NT2/D1 (cell line): ENCODE data around the gene SGCD.

ENCODE experiments used
- DNase-seq: peaks from one replicate; pipeline ENCODE4 v3.0.0-alpha.2; 2011; ENCODE audit warnings: low read depth, low spot score
- H3K27me3 ChIP-seq: 2 replicates; pipeline ENCODE4 v1.6.0; 2011; ENCODE audit warnings: mild to moderate bottlenecking; ENCODE audit not compliant: insufficient read length, insufficient read depth
- H3K36me3 ChIP-seq: 2 replicates; pipeline ENCODE4 v1.6.1; 2011; ENCODE audit warnings: mild to moderate bottlenecking, low read length, mixed read lengths; ENCODE audit not compliant: insufficient read depth, insufficient read length
- H3K4me1 ChIP-seq: 2 replicates; pipeline ENCODE4 v1.5.1; 2011; ENCODE audit not compliant: insufficient read depth, insufficient read length
- H3K4me3 ChIP-seq: 2 replicates; pipeline ENCODE4 v1.5.1; 2011; ENCODE audit warnings: low read depth; ENCODE audit not compliant: insufficient read length
- H3K9ac ChIP-seq: 2 replicates; pipeline ENCODE4 v1.6.0; 2011; ENCODE audit warnings: low read depth; ENCODE audit not compliant: insufficient read length
- H3K9me3 ChIP-seq: 2 replicates; pipeline ENCODE4 v1.5.1; 2011; ENCODE audit warnings: mild to moderate bottlenecking, low read length; ENCODE audit not compliant: insufficient read depth
- SUZ12 ChIP-seq: IDR thresholded peaks from 2 replicates; pipeline ENCODE4 v1.6.1; 2011; ENCODE audit not compliant: insufficient read length, insufficient read depth; ENCODE audit errors: extremely low read depth
- YY1 ChIP-seq: IDR thresholded peaks from 2 replicates; pipeline ENCODE4 v1.6.1; 2011; ENCODE audit not compliant: insufficient read length, insufficient read depth
- ZNF274 ChIP-seq: IDR thresholded peaks from 2 replicates; pipeline ENCODE4 v1.6.1; 2011; ENCODE audit warnings: mild to moderate bottlenecking, low read depth, low read length

SGCD gene

DNA sequence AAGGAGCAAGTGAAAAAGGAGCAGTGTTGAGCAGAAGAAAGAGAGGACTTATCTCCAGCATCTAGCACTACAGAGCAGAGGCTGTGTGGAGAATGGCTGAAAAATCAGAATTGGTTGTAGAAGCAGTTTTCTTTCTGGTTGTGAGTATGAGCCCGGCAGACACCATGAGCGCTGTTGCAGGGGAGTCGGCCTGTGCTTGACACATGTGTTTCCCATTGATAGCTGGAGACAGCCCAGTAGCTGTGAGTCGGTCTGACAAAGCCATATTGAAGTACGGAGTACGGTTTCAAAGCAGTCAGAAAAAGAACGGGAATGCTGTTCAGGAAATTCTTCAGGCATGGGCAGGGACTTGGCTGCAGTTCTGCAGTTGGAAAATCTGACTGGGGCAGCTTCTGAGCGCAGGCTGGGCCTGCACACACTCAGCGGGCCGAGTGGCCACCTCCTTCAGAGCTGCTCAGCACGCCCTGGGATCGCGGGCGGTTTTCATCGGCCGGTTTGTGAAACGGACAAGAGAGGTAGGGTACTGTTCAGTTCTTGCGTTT, at the start of gene SGCD:
Gene SGCD (plus strand): TSS at position 447 of the 542 bp plus-strand sequence.
- no peak within 1 kb of the TSS for H3K9ac ChIP-seq
- no peaks in the 10 kb centered on the region for H3K27me3 ChIP-seq
- no peaks in the 10 kb centered on the region for H3K36me3 ChIP-seq
- H3K4me1 ChIP-seq, result no peaks in the 10 kb centered on the region
- H3K4me3 ChIP-seq, result no peak within 1 kb of the TSS
- H3K9me3 ChIP-seq, result no peaks in the 10 kb centered on the region
- no peak for DNase-seq
- TF ChIP-seq YY1, result no peak
- no peak for TF ChIP-seq SUZ12
- TF ChIP-seq ZNF274, result no peak

DNA sequence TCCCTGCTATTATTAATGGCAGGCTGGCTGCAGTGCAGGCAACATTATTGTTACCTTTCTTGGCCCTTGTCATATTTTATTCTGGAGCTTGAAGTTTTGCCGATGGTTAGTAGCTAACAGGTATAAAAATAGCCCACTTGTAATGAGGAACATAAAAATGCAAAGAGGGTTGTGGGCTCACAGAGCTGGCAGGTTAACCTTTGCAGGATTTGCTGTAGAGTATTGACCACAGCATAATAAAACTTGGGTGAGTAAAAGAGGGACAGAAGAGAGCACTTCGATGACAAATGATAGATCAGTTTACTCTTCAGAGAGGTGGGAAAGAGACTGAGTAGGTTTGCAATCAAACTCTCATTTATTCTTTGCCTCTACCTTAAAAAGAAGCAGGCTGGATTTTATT, 49.7 kb upstream of the SGCD start:
- no peaks in the 10 kb centered on the region for H3K27me3 ChIP-seq
- TF ChIP-seq ZNF274 (no peak), SUZ12 (no peak), YY1 (no peak)
- no peak overlapping the region for H3K9ac ChIP-seq
- DNase-seq, result no peak
- H3K36me3 ChIP-seq, result no peaks in the 10 kb centered on the region
- H3K4me3 ChIP-seq, result no peak overlapping the region
- no peaks in the 10 kb centered on the region for H3K4me1 ChIP-seq
- no peaks in the 10 kb centered on the region for H3K9me3 ChIP-seq

DNA sequence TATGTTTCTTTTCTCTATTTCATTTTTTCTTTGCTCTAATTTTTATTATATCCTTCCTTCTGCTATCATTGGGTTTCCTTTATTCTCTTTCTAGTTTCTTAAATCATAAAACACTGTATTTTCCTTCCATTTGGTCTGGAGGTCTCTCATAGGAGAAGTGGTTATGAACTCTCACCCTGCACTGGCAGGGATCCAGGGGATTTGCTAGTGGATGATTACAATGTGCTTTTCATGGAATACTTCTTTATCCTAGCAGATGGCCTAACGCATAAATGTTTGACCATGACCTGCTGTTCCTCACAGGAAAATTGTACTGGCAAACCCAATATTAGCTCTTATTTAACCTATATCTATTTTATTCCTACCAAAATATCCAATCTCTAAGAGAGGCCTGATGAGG, 31.5 kb upstream of the SGCD start:
- H3K9ac ChIP-seq, result no peak overlapping the region
- DNase-seq, result no peak
- no peaks in the 10 kb centered on the region for H3K9me3 ChIP-seq
- no peak for TF ChIP-seq YY1
- no peak for TF ChIP-seq SUZ12
- TF ChIP-seq ZNF274, result no peak
- H3K36me3 ChIP-seq, result no peaks in the 10 kb centered on the region
- H3K4me1 ChIP-seq, result no peaks in the 10 kb centered on the region
- H3K27me3 ChIP-seq, result no peaks in the 10 kb centered on the region
- H3K4me3 ChIP-seq, result no peak overlapping the region

DNA sequence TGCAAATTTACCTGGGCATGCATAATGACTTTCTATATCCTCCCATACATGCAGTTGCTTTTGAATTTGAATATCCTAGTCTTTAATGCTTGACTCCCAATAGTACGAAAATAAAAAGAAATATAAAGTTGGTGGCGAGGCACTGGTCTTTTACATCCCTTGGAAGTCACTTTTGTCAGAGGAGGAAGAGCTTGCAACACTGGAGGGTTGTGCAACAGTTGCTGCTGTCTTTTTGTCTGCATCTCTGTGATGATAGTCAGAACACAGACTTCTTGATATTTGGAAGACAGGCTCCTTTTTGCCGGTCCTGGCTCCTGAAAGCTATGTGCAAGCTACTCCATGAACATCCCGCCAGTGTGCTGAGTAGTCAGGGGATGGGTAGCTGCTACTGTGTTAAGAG, 16.8 kb upstream of the SGCD start:
- no peak overlapping the region for H3K4me3 ChIP-seq
- TF ChIP-seq SUZ12 (no peak), ZNF274 (no peak), YY1 (no peak)
- no peak for DNase-seq
- H3K36me3 ChIP-seq, result no peaks in the 10 kb centered on the region
- H3K9ac ChIP-seq, result no peak overlapping the region
- H3K27me3 ChIP-seq, result no peaks in the 10 kb centered on the region
- H3K9me3 ChIP-seq, result no peaks in the 10 kb centered on the region; the same call in 1 of the 2 replicates
- no peaks in the 10 kb centered on the region for H3K4me1 ChIP-seq

DNA sequence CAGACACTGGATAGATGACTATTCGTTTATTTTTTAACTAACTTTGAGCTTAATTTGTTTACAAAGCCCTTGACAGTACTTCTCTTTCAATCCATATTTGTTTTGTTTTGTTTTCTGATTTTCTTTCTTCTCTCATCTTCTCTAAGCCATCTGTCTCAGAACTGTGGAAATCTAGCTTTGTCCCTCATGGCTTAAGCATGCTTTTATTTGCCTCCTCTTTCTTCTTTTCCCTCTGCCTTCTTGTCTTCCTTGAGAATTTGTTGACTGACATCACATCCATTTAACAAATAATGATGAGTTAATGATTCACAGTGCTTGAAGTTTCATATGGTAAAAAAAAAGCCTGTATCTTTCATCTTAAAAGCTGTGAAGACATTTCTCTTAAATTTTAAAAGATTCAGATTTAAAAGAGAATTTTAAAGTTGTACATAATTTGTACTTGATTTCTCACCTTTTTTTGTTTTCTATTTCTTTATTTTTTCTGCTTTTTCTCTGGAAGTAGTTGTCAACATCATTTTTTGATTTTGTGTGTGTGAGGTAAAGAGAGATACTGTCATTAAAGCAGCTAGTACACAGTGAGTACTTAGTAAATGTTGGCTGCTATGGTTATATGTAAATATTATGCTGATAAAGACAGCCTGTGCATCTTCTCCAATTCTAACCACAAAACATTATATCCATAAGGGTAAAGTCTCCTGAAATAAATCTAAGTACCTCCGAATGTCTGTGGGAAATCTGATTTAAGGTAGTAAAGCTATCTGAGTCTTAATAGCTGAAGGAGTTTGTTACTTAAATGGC, 13.9 kb upstream of the SGCD start:
- Histone ChIP-seq H3K4me3 (no peak overlapping the region), H3K27me3 (no peaks in the 10 kb centered on the region), H3K9ac (no peak overlapping the region), H3K36me3 (no peaks in the 10 kb centered on the region), H3K4me1 (no peaks in the 10 kb centered on the region), H3K9me3 (no peaks in the 10 kb centered on the region)
- no peak for TF ChIP-seq SUZ12
- DNase-seq, result no peak

DNA sequence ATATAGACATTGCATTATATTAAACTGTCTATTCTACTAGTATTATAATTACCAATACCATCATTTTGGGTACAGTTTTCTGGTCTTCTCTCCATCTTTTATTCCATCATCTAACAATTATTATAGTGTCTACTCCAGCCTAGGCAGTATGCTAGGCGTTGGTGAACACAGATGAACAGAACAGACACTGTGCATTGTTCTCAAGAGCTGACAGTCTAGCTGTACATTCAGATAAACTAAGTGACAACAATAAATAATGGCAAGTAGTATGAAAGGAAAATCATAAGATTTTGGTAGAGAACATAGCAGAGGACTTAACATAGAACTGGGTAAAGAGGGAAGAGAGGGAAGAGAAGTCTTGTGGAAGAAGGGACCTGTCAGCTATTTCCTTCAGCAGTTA, 12.5 kb upstream of the SGCD start:
- TF ChIP-seq ZNF274 (no peak), YY1 (no peak), SUZ12 (no peak)
- H3K27me3 ChIP-seq, result no peaks in the 10 kb centered on the region
- no peaks in the 10 kb centered on the region for H3K4me1 ChIP-seq
- H3K36me3 ChIP-seq, result no peaks in the 10 kb centered on the region
- no peaks in the 10 kb centered on the region for H3K9me3 ChIP-seq
- H3K9ac ChIP-seq, result no peak overlapping the region
- no peak overlapping the region for H3K4me3 ChIP-seq
- no peak for DNase-seq

DNA sequence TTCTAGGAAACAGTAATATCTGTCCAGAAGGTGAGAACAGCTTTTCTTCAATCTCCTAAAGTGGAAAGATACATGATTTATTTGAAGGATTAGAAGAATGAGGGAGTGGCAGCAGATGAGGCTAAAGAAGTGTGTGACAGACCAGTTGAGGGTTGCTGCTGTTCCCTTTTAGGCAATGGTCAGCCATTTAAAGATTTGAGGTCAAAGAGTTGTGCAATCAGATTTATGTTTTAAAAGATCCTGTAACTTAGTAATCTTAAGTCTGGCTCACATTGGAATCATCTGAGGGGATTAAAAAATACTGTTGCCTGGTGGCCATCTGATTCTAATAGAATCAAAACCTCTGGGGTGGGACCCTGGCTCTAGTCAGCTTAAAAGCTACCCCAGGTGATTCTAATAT, 4.3 kb upstream of the SGCD start:
- Histone ChIP-seq H3K4me1 (no peaks in the 10 kb centered on the region), H3K27me3 (no peaks in the 10 kb centered on the region)

More for the DNA sequence above, 4.3 kb upstream of the SGCD start:
- H3K4me3 ChIP-seq, result no peak overlapping the region
- no peak for TF ChIP-seq SUZ12
- TF ChIP-seq ZNF274, result no peak
- TF ChIP-seq YY1, result no peak
- no peak for DNase-seq
- no peaks in the 10 kb centered on the region for H3K36me3 ChIP-seq
- no peaks in the 10 kb centered on the region for H3K9me3 ChIP-seq
- H3K9ac ChIP-seq, result no peak overlapping the region
